ELF-1 (cell line): ENCODE measurements around the gene MINAR1.

Experiments
- DNase-seq: peaks from one replicate; pipeline ENCODE4 v3.0.0-alpha.2; 2016; ENCODE audit warnings: low read depth, low spot score

MINAR1 gene

GRCh38 chr15:79463043-79463780, 31.1 kb downstream of the MINAR1 start:
- DNase-seq, result no peak

- no peak for DNase-seq
These were observed 31.7 kb downstream of the MINAR1 start for GRCh38 chr15:79463781-79464270.

- DNase-seq, result no peak
These were observed 34.4 kb downstream of the MINAR1 start for GRCh38 chr15:79466488-79466887.

GRCh38 chr15:79467865-79468586, 35.9 kb downstream of the MINAR1 start:
- DNase-seq, result no peak

GRCh38 chr15:79472446-79472845, 40.3 kb downstream of the MINAR1 start:
- DNase-seq, result no peak

GRCh38 chr15:79474252-79474651, 42.1 kb downstream of the MINAR1 start:
- no peak for DNase-seq

GRCh38 chr15:79475306-79475705, 43.2 kb downstream of the MINAR1 start:
- no peak for DNase-seq

- no peak for DNase-seq
These were observed 46.0 kb downstream of the MINAR1 start for GRCh38 chr15:79478108-79478507.

- no peak for DNase-seq
These were observed 47.5 kb downstream of the MINAR1 start for GRCh38 chr15:79479616-79480015.

GRCh38 chr15:79481793-79482192, 49.7 kb downstream of the MINAR1 start:
- no peak for DNase-seq
